Measurements from ENCODE around the gene SYTL1.

GRCh38 chr1:27293915-27294314, 47.9 kb upstream of the SYTL1 start:
- no peak for TF ChIP-seq POLR2AphosphoS5 (IDR thresholded peaks at IDR 0.05)
- no peak for TF ChIP-seq POLR2A (IDR thresholded peaks at IDR 0.05)
- no peak for TF ChIP-seq CTCF (IDR thresholded peaks at IDR 0.05)
- TF ChIP-seq EP300 (IDR thresholded peaks at IDR 0.05; ENCODE audit: low read depth) = no peak

Measured in transverse colon (tissue), 4 donors.